Measurements from ENCODE around the gene PEX5.

- TF ChIP-seq CTCF (conservative IDR thresholded peaks at IDR 0.05; ENCODE audit: low read depth in 2 of 2) (no peak), EZH2 (IDR thresholded peaks at IDR 0.05; ENCODE audit: low read depth, unreplicated experiment) (no peak), POLR2AphosphoS5 (IDR thresholded peaks at IDR 0.05; ENCODE audit: low read depth) (no peak), EZH2phosphoT487 (IDR thresholded peaks at IDR 0.05; ENCODE audit: unreplicated experiment) (no peak)
These were observed 17.2 kb downstream of the PEX5 start for GRCh38 chr12:7206691-7207090.
